MCF 10A (cell line): ENCODE measurements around the gene CACNA1S. TPM values are rescaled to one million over a fixed set of nuclear protein-coding genes. Genes with fewer than 3 reads are reported as not detected.

Experiments used
- BruUV-seq: library from RNA; stranded (reverse); fragments of 400-500 nt; replicated peaks from 2 replicates; lab custom pipeline; 2021; lab: Mats Ljungman, UMichigan
- CTCF ChIA-PET: fragments of 300-600 bp; sonication (Branson Sonifier 250); formaldehyde crosslinking; extraction: SDS; loops from one replicate; lab custom pipeline; 2021; ENCODE audit warnings: antibody characterized with exemption, inconsistent platforms; lab: Yijun Ruan, JAX
- POLR2A ChIA-PET: fragments of 300-600, 350-650 bp; sonication (Branson Sonifier 250); formaldehyde crosslinking; extraction: SDS; loops from one replicate; lab custom pipeline; 2020; ENCODE audit warnings: antibody characterized with exemption, inconsistent platforms; lab: Yijun Ruan, JAX
- DNase-seq: peaks from one replicate; pipeline ENCODE4 v3.0.0-alpha.2; 2018; ENCODE audit not compliant: unreplicated experiment
- H3K27ac Mint-ChIP-seq: one replicate; pipeline ENCODE4 v1.8.0; 2022; ENCODE audit warnings: mild to moderate bottlenecking, low read depth, mixed read lengths; ENCODE audit not compliant: unreplicated experiment
- H3K27me3 Mint-ChIP-seq: one replicate; pipeline ENCODE4 v1.8.0; 2022; ENCODE audit warnings: mixed read lengths; ENCODE audit not compliant: insufficient read depth, unreplicated experiment
- H3K36me3 Mint-ChIP-seq: one replicate; pipeline ENCODE4 v1.8.0; 2022; ENCODE audit warnings: mild to moderate bottlenecking, moderate library complexity, mixed read lengths; ENCODE audit not compliant: insufficient read depth, unreplicated experiment
- H3K4me1 Mint-ChIP-seq: one replicate; pipeline ENCODE4 v1.8.0; 2022; ENCODE audit warnings: mixed read lengths; ENCODE audit not compliant: insufficient read depth, unreplicated experiment
- H3K4me3 Mint-ChIP-seq: one replicate; pipeline ENCODE4 v1.8.0; 2022; ENCODE audit warnings: mild to moderate bottlenecking, moderate library complexity, mixed read lengths; ENCODE audit not compliant: unreplicated experiment
- H3K9me3 Mint-ChIP-seq: one replicate; pipeline ENCODE4 v1.8.0; 2022; ENCODE audit warnings: mixed read lengths; ENCODE audit not compliant: unreplicated experiment
- intact Hi-C: fragments of 100-400 bp; cut with micrococcal nuclease; formaldehyde crosslinking; loops from 2 replicates; pipeline ENCODE4 v1.14.1; 2022
- total RNA-seq: library from RNA; stranded (reverse); gene quantifications from 2 replicates; pipeline ENCODE4 v1.2.3, GENCODE V29; 2022
- TF ChIP-seq, protein P1 (sequence below): fragments of 200-600 bp; IDR thresholded peaks from one replicate; pipeline ENCODE4 v1.8.0; 2022; ENCODE audit warnings: antibody characterized with exemption, mild to moderate bottlenecking; ENCODE audit not compliant: unreplicated experiment

The CACNA1S gene
- total RNA-seq, 1 experiment from 2014 or later: not detected

DNA sequence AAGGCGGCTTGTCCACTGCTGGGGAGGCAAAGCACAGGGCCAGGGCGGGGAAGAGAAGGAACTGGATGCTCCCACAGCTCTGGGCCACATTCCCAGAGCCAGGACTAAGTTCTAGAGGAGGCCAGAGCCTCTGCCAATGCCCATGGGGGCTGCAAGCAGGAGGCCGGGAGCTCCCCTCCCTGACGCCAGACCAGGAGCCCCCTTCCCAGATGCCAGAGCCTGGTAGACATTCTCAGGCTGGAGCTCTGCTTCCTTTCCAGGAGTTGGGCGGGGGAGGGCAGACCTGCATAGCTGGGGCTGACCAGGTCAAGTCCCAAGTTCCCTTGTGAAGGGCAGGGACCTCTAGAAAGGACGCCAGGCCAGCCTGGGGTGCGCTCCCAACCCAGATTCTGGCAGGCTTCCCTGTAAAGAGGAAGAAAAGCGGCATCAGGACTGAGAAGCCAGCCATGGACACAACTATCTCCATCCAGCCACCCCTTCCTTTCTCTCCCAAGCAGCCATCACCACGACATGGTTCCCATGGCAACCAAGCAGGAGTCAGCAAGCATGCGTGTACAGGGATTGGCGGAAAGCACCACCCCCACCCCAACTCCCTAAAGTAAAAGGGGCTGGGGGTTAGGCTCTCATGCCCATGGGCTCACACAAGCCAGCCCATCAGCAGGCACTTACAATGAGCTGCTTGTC, 102.1 kb downstream of the CACNA1S start:
- no peaks in the 10 kb centered on the region for H3K36me3 Mint-ChIP-seq
- POLR2A ChIA-PET: interaction anchor here (0.6 kb wide), 1 partner anchor 33 kb away, joined by 3 read pairs; no protein-coding TSS in a partner anchor
- CTCF ChIA-PET: interaction anchor here (0.6 to 2.7 kb wide), 5 partner anchors 11 to 240 kb away, joined by 3 to 12 read pairs (median 4); no protein-coding TSS in a partner anchor
- no peak overlapping the region for H3K27ac Mint-ChIP-seq
- DNase-seq: no peak
- no peaks in the 10 kb centered on the region for H3K27me3 Mint-ChIP-seq
- no peak overlapping the region for H3K4me3 Mint-ChIP-seq
- H3K9me3 Mint-ChIP-seq: no peaks in the 10 kb centered on the region
- peaks cover 6% of the 10 kb centered on the region for H3K4me1 Mint-ChIP-seq
- BruUV-seq: no TSS peak
- intact Hi-C loops: no loop called here
- TF ChIP-seq, protein P1, sequence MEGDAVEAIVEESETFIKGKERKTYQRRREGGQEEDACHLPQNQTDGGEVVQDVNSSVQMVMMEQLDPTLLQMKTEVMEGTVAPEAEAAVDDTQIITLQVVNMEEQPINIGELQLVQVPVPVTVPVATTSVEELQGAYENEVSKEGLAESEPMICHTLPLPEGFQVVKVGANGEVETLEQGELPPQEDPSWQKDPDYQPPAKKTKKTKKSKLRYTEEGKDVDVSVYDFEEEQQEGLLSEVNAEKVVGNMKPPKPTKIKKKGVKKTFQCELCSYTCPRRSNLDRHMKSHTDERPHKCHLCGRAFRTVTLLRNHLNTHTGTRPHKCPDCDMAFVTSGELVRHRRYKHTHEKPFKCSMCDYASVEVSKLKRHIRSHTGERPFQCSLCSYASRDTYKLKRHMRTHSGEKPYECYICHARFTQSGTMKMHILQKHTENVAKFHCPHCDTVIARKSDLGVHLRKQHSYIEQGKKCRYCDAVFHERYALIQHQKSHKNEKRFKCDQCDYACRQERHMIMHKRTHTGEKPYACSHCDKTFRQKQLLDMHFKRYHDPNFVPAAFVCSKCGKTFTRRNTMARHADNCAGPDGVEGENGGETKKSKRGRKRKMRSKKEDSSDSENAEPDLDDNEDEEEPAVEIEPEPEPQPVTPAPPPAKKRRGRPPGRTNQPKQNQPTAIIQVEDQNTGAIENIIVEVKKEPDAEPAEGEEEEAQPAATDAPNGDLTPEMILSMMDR: no peak

DNA sequence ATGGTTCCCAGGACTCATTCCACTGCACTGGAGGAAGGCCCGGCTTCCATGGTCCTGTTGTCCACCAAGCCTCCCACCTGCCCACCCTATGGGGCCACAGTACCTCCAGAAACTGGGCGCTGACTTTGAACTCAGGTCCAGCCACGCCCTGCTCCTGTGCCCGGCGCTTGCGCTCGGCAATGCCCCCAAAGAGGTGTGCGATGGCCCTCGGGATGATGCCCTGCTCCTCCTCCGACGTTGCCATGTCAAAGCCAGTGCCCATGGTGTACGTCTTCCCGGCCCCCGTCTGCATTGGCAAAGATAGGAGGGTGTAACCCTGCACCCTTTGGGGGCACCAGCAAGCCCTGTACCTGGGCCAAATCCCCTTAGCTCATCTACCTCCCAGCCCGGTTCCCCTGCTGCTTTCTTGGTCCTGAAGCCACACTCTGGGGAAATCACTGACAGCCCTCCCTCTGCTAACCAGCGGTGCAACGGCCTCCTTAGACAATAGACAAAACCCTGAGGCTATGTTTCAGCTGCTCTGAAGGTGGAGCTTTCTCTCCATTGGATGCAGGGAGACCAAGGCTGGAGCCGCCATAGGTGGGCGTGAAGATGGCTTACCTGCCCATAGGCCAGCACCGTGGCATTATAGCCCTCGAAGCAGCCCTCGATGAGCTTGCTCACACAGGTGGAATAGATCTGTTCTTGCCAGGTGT, 103.4 kb downstream of the CACNA1S start:
- Mint-ChIP-seq H3K4me1 (peaks cover 6% of the 10 kb centered on the region), H3K9me3 (no peaks in the 10 kb centered on the region), H3K36me3 (no peaks in the 10 kb centered on the region), H3K27me3 (no peaks in the 10 kb centered on the region), H3K4me3 (no peak overlapping the region), H3K27ac (no peak overlapping the region)
- ChIA-PET POLR2A (interaction anchor here (0.6 kb wide), 1 partner anchor 524 kb away, joined by 3 read pairs; no protein-coding TSS in a partner anchor), CTCF (interaction anchor here (0.6 to 2.7 kb wide), 7 partner anchors 8 to 407 kb away, joined by 3 to 12 read pairs (median 3); no protein-coding TSS in a partner anchor)
- TF ChIP-seq, protein P1: no peak
- intact Hi-C loops: no loop called here
- no peak for DNase-seq
- no TSS peak for BruUV-seq

DNA sequence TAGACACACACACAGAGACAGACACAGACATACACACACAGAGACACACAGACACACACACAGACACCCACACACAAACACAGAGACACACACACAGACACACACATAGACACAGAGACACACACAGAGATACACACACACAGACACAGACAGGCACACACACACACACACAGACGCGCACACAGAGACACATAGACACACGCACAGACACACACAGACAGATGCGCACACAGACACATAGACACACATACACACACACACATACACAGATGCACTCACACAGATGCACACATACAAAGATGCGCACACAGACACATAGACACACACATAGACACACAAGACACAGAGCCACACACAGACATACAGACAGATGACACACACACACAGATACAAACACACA, 104.7 kb downstream of the CACNA1S start:
- intact Hi-C loops: no loop called here
- H3K27me3 Mint-ChIP-seq: no peaks in the 10 kb centered on the region
- H3K36me3 Mint-ChIP-seq: no peaks in the 10 kb centered on the region
- ChIA-PET POLR2A (no interaction called here), CTCF (no interaction called here)
- no peaks in the 10 kb centered on the region for H3K4me1 Mint-ChIP-seq
- DNase-seq: no peak
- no peaks in the 10 kb centered on the region for H3K9me3 Mint-ChIP-seq
- H3K27ac Mint-ChIP-seq: no peak overlapping the region
- H3K4me3 Mint-ChIP-seq: no peak overlapping the region
- BruUV-seq: no TSS peak
- TF ChIP-seq, protein P1: no peak

DNA sequence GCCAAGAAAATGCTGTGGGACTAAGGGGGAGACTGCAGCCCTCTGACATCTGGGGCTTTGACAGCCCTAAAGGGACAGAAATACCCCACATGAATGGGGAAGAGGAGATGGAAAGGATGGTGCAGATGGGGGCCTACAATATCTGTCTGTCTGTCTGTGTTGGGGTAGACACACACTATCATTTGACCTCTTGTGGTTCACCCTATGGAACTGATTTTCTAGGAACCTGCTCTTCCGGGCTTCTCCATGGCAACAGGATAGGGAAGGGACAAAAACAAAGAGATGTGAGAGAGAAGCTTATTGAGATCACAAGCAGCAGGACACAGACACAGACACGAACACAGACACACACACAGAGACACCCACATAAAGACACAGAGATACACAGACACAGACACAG, 105.8 kb downstream of the CACNA1S start:
- Mint-ChIP-seq H3K36me3 (no peaks in the 10 kb centered on the region), H3K27ac (no peak overlapping the region), H3K4me3 (no peak overlapping the region), H3K27me3 (no peaks in the 10 kb centered on the region), H3K4me1 (no peaks in the 10 kb centered on the region), H3K9me3 (no peaks in the 10 kb centered on the region)
- ChIA-PET CTCF (interaction anchor here (1.4 to 1.7 kb wide), 2 partner anchors 27 to 34 kb away, joined by 4 to 9 read pairs; no protein-coding TSS in a partner anchor), POLR2A (interaction anchor here (0.7 kb wide), 1 partner anchor 64 kb away, joined by 3 read pairs; no protein-coding TSS in a partner anchor)
- BruUV-seq: no TSS peak
- DNase-seq: no peak
- intact Hi-C loops: no loop called here
- TF ChIP-seq, protein P1: no peak
